B cell (primary cell): ENCODE measurements around the gene PRUNE2. TPM values are rescaled to one million over a fixed set of nuclear protein-coding genes. Genes with fewer than 3 reads are reported as not detected.

Experiments
- ATAC-seq: fragments of 200-7000 bp; cut with Tn5 transposase; one replicate; pipeline ENCODE4 v1.10.0; 2021; ENCODE audit warnings: low read depth, mild to moderate bottlenecking, moderate number of reproducible peaks, moderate library complexity
- CTCF ChIA-PET: fragments of 350-600 bp; sonication (Branson Sonifier 250); formaldehyde crosslinking; loops from one replicate; lab custom pipeline; 2021; ENCODE audit warnings: antibody characterized with exemption, inconsistent platforms; lab: Charles Lee
- POLR2A ChIA-PET: fragments of 350-600 bp; sonication (Branson Sonifier 250); formaldehyde crosslinking; loops from one replicate; lab custom pipeline; 2021; ENCODE audit warnings: antibody characterized with exemption; lab: Charles Lee
- DNase-seq: peaks from one replicate; pipeline ENCODE4 v3.0.0; 2013
- H2AFZ ChIP-seq: 2 replicates; pipeline ENCODE4 v1.6.1; 2012; ENCODE audit warnings: mild to moderate bottlenecking, low read depth, low read length; ENCODE audit not compliant: insufficient read depth, poor library complexity, severe bottlenecking
- H3K27ac ChIP-seq, 2 donors: 1 replicate in 1 of 2; 2 replicates in 1 of 2; pipeline ENCODE4 v1.5.1; 2012 to 2013; ENCODE audit warnings: low read length in 2 of 2, mild to moderate bottlenecking in 2 of 2, moderate library complexity in 1 of 2
- H3K27me3 ChIP-seq, 4 experiments: fragments of 200-600 bp in 1 of 4; sonication (generic) in 1 of 4; replicated peaks in 1 of 4; 1 replicate in 2 of 4; 2 replicates in 2 of 4; pipeline versions ENCODE4 v1.6.1 to v1.7.0; 2013 to 2016; ENCODE audit warnings: low read length in 3 of 4, mild to moderate bottlenecking in 2 of 4, mixed read lengths in 1 of 4, moderate library complexity in 1 of 4; ENCODE audit not compliant: insufficient read depth in 4 of 4, control insufficient read depth in 3 of 4; ENCODE audit errors: control extremely low read depth in 1 of 4
- H3K36me3 ChIP-seq, 2 experiments: replicated peaks in 1 of 2; 1 replicate in 1 of 2; 2 replicates in 1 of 2; pipeline versions ENCODE4 v1.6.1 to v1.7.1; 2013; ENCODE audit warnings: low read length in 1 of 2; ENCODE audit not compliant: insufficient read depth in 2 of 2, control insufficient read depth in 1 of 2; ENCODE audit errors: control extremely low read depth in 1 of 2, extremely low read depth in 1 of 2
- H3K4me1 ChIP-seq, 2 donors: fragments of 200-600 bp in 1 of 2; sonication (generic) in 1 of 2; 1 replicate in 1 of 2; 2 replicates in 1 of 2; pipeline versions ENCODE4 v1.5.1 to v1.6.1; 2013 to 2017; ENCODE audit warnings: low read length in 2 of 2; ENCODE audit not compliant: control insufficient read depth in 2 of 2, insufficient read depth in 2 of 2
- H3K4me2 ChIP-seq: replicated peaks from 2 replicates; pipeline ENCODE3; 2012; ENCODE audit warnings: mild to moderate bottlenecking, low read depth, low read length; ENCODE audit not compliant: poor library complexity, severe bottlenecking
- H3K4me3 ChIP-seq, 5 experiments: fragments of 200-600 bp in 1 of 5; sonication (generic) in 1 of 5; 1 replicate in 3 of 5; 2 replicates in 2 of 5; pipeline versions ENCODE4 v1.5.1 to v1.7.0; 2011 to 2016; ENCODE audit warnings: low read length in 4 of 5, mild to moderate bottlenecking in 4 of 5, low read depth in 2 of 5, control low read depth in 1 of 5, moderate library complexity in 1 of 5; ENCODE audit not compliant: insufficient read depth in 1 of 5; ENCODE audit errors: control extremely low read depth in 1 of 5, extremely low read depth in 1 of 5
- H3K79me2 ChIP-seq: fragments of 200-600 bp; sonication (generic); one replicate; pipeline ENCODE4 v1.6.0; 2016; ENCODE audit warnings: low read length; ENCODE audit not compliant: control insufficient read depth, insufficient read depth
- H3K9ac ChIP-seq: fragments of 200-600 bp; sonication (generic); 2 replicates; pipeline ENCODE4 v1.6.1; 2017; ENCODE audit warnings: mild to moderate bottlenecking, low read length, moderate library complexity
- H3K9me3 ChIP-seq, 3 donors: one replicate each; pipeline versions ENCODE4 v1.6.1 to v1.7.1; 2013; ENCODE audit warnings: low read length in 2 of 3; ENCODE audit not compliant: control insufficient read depth in 2 of 3, insufficient read depth in 1 of 3; ENCODE audit errors: control extremely low read depth in 1 of 3
- H4K20me1 ChIP-seq: 2 replicates; pipeline ENCODE4 v1.6.0; 2012; ENCODE audit warnings: mild to moderate bottlenecking, low read length; ENCODE audit not compliant: insufficient read depth, control insufficient read depth, poor library complexity, severe bottlenecking
- H3K27ac Mint-ChIP-seq: one replicate; pipeline ENCODE4 v1.8.0; 2021; ENCODE audit warnings: mixed read lengths
- H3K27me3 Mint-ChIP-seq: one replicate; pipeline ENCODE4 v1.8.0; 2021; ENCODE audit warnings: mixed read lengths
- H3K4me1 Mint-ChIP-seq: one replicate; pipeline ENCODE4 v1.8.0; 2021; ENCODE audit warnings: mixed read lengths
- H3K4me3 Mint-ChIP-seq: one replicate; pipeline ENCODE4 v1.8.0; 2021; ENCODE audit warnings: mixed read lengths
- H3K9me3 Mint-ChIP-seq: one replicate; pipeline ENCODE4 v1.8.0; 2022; ENCODE audit warnings: mixed read lengths; ENCODE audit not compliant: insufficient read depth
- CTCF ChIP-seq: fragments of 200-600 bp; IDR thresholded peaks from one replicate; pipeline ENCODE4 v1.8.0; 2022; ENCODE audit warnings: antibody characterized with exemption, mild to moderate bottlenecking
- EZH2 ChIP-seq: IDR thresholded peaks from 2 replicates; pipeline ENCODE4 v1.6.1; 2012; ENCODE audit warnings: borderline replicate concordance, low read depth, mild to moderate bottlenecking, moderate library complexity, low read length; ENCODE audit not compliant: insufficient read depth, poor library complexity, severe bottlenecking
- WGBS: methylation state at CpG from one replicate; pipeline ENCODE4 v1.1.5; 2013; ENCODE audit warnings: missing lambda C conversion rate; ENCODE audit not compliant: insufficient coverage; 5-methylcytosine and 5-hydroxymethylcytosine counted together
- intact Hi-C: fragments of 100-400 bp; cut with micrococcal nuclease; formaldehyde crosslinking; loops from one replicate; pipeline ENCODE4 v1.10.0; 2022
- polyA plus RNA-seq: library from polyadenylated mRNA; depleted of rRNA; stranded (reverse); fragments of >200 nt; gene quantifications from 2 replicates; pipeline ENCODE4 v1.2.3, GENCODE V29; 2012
- total RNA-seq, 2 donors: library from RNA; stranded (reverse); fragments of 120-200 nt in 1 of 2; gene quantifications; 1 replicate in 1 of 2; 2 replicates in 1 of 2; pipeline versions ENCODE4 v1.2.3 to v1.2.4, GENCODE V29; 2013 to 2022

Gene PRUNE2
- total and polyA plus RNA-seq, 2 donors (not counting 1 experiment from before 2014, with no cell fraction given) = 0.12 TPM; not detected in 1

GRCh38 chr9:76812591-76812990, 93.3 kb downstream of the PRUNE2 start:
- Histone ChIP-seq H4K20me1 (no peaks in the 10 kb centered on the region), H2AFZ (no peak overlapping the region), H3K4me2 (no peak overlapping the region), H3K4me1 (no peaks in the 10 kb centered on the region), H3K9ac (no peak overlapping the region), H3K27me3 (peaks cover 0 to 8% (median 5%) of the 10 kb centered on the region in 4 experiments), H3K79me2 (no peaks in the 10 kb centered on the region), H3K9me3 (no peaks in the 10 kb centered on the region), H3K27ac (no peak overlapping the region), H3K36me3 (no peaks in the 10 kb centered on the region), H3K4me3 (no peak overlapping the region)
- TF ChIP-seq CTCF = no peak
- no peak for TF ChIP-seq EZH2
- ATAC-seq (no peak), DNase-seq (no peak)
- POLR2A ChIA-PET = no interaction called here
- no peaks in the 10 kb centered on the region for H3K9me3 Mint-ChIP-seq
- intact Hi-C loops = no loop called here
- H3K4me3 Mint-ChIP-seq = no peak overlapping the region
- peaks cover 30% of the 10 kb centered on the region for H3K27me3 Mint-ChIP-seq
- no peaks in the 10 kb centered on the region for H3K4me1 Mint-ChIP-seq
- H3K27ac Mint-ChIP-seq = no peak overlapping the region
- CTCF ChIA-PET = no interaction called here
- WGBS = 100% methylated on average over 1 of the region's 6 CpGs

- Histone ChIP-seq H3K79me2 (no peaks in the 10 kb centered on the region), H3K9me3 (no peaks in the 10 kb centered on the region), H3K27ac (no peak overlapping the region), H3K4me2 (no peak overlapping the region), H3K4me1 (no peaks in the 10 kb centered on the region), H2AFZ (no peak overlapping the region), H3K9ac (no peak overlapping the region), H4K20me1 (no peaks in the 10 kb centered on the region), H3K36me3 (no peaks in the 10 kb centered on the region), H3K4me3 (no peak overlapping the region), H3K27me3 (peaks cover 0 to 8% (median 3%) of the 10 kb centered on the region in 4 experiments)
- Mint-ChIP-seq H3K4me1 (no peaks in the 10 kb centered on the region), H3K4me3 (no peak overlapping the region), H3K9me3 (no peaks in the 10 kb centered on the region), H3K27me3 (peaks cover 30% of the 10 kb centered on the region), H3K27ac (no peak overlapping the region)
- POLR2A ChIA-PET = no interaction called here
- peak; percentile 20 for DNase-seq
- 0% methylated on average over 1 of the region's 2 CpGs for WGBS
- no peak for ATAC-seq
- intact Hi-C loops = no loop called here
- CTCF ChIA-PET = interaction anchor here (0.9 to 1.9 kb wide), 4 partner anchors 55 to 340 kb away, joined by 3 to 5 read pairs (median 4); no protein-coding TSS in a partner anchor
- peak; percentile 64 for TF ChIP-seq CTCF
- TF ChIP-seq EZH2 = no peak
These were observed 95.4 kb downstream of the PRUNE2 start for GRCh38 chr9:76810377-76810957.
